Sigmoid colon (tissue), 3 donors: ENCODE results near the gene LDLRAD3.

Experiments
- POLR2A ChIP-seq, 2 donors: fragments of 450-650 bp; IDR thresholded peaks; one replicate each; pipeline ENCODE4 v1.6.1; 2016; ENCODE audit warnings: antibody characterized with exemption in 2 of 2, mild to moderate bottlenecking in 2 of 2, moderate library complexity in 2 of 2
- TF ChIP-seq, protein P1 (sequence below), 4 experiments: fragments of 450-650 bp in 3 of 4; fragments of 200-600 bp in 1 of 4; IDR thresholded peaks; one replicate each; pipeline ENCODE4 v1.5.1; 2016 to 2019; ENCODE audit warnings: antibody characterized with exemption in 4 of 4, mild to moderate bottlenecking in 3 of 4, moderate library complexity in 2 of 4

GRCh38 chr11:36094164-36094563 is 150.3 kb downstream of the LDLRAD3 start:
- TF ChIP-seq, protein P1, sequence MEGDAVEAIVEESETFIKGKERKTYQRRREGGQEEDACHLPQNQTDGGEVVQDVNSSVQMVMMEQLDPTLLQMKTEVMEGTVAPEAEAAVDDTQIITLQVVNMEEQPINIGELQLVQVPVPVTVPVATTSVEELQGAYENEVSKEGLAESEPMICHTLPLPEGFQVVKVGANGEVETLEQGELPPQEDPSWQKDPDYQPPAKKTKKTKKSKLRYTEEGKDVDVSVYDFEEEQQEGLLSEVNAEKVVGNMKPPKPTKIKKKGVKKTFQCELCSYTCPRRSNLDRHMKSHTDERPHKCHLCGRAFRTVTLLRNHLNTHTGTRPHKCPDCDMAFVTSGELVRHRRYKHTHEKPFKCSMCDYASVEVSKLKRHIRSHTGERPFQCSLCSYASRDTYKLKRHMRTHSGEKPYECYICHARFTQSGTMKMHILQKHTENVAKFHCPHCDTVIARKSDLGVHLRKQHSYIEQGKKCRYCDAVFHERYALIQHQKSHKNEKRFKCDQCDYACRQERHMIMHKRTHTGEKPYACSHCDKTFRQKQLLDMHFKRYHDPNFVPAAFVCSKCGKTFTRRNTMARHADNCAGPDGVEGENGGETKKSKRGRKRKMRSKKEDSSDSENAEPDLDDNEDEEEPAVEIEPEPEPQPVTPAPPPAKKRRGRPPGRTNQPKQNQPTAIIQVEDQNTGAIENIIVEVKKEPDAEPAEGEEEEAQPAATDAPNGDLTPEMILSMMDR (IDR thresholded peaks at IDR 0.05) = no peak
- no peak for TF ChIP-seq POLR2A (IDR thresholded peaks at IDR 0.05)
